Astrocyte of the spinal cord (primary cell): ENCODE measurements around the gene DESI1.

Experiments
- DNase-seq: peaks from one replicate; pipeline ENCODE4 v3.0.0; 2011; ENCODE audit warnings: low read depth, low spot score
- H3K4me3 ChIP-seq: 2 replicates; pipeline ENCODE4 v1.5.1; 2011; ENCODE audit warnings: low read depth, mild to moderate bottlenecking, low read length, moderate library complexity
- CTCF ChIP-seq: IDR thresholded peaks from 2 replicates; pipeline ENCODE4 v1.5.1; 2012; ENCODE audit warnings: low read depth, mild to moderate bottlenecking, low read length, inconsistent platforms
- in situ Hi-C: cut with HindIII; loops from 2 replicates; pipeline ENCODE4 v1.10.0; 2017; ENCODE audit warnings: low sequenced_read_pairs

DESI1 gene

GRCh38 chr22:41660416-41660815 is 39.6 kb upstream of the DESI1 start:
- in situ Hi-C loops: no loop called here
- no peak overlapping the region for H3K4me3 ChIP-seq
- DNase-seq: no peak
- no peak for TF ChIP-seq CTCF

DNA sequence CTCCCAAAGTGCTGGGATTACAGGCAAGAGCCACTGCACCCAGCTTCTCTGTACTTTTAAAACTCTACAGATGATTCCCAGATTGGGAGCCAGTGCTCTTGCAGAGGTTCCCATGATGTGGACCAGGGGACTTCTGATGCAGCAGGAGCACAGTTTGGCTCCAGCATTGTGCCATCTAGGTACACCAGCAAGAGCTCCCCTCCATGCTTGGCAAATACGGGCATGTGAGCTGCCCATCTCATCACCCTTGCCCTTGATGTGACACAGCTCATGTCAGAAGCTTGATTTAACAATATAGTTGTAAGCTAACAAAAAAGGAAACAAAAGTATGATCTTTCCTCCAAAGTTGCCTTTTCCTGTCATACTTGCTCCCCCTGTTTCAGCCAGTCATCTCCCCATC is 39.1 kb upstream of the DESI1 start:
- DNase-seq: no peak
- in situ Hi-C loops: no loop called here
- no peak for TF ChIP-seq CTCF
- H3K4me3 ChIP-seq: no peak overlapping the region

DNA sequence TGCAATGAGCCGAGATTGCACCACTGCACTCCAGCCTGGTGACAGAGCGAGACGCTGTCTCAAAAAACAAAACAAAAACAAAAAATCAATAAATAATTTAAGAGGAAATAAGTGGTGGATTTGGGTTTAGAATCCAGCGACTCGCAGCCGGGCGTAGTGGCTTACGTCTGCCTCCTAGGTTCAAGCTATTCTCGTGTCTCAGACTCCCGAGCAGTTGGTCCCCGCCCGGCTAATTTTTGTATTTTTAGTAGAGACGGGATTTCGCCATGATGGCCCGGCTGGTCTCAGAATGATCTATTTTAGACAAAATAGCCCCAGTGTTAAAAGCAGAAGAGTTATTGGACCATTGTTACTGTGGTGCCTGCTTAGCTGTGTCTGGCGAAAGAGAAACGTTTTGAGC is 38.0 kb upstream of the DESI1 start:
- TF ChIP-seq CTCF: no peak

DNA sequence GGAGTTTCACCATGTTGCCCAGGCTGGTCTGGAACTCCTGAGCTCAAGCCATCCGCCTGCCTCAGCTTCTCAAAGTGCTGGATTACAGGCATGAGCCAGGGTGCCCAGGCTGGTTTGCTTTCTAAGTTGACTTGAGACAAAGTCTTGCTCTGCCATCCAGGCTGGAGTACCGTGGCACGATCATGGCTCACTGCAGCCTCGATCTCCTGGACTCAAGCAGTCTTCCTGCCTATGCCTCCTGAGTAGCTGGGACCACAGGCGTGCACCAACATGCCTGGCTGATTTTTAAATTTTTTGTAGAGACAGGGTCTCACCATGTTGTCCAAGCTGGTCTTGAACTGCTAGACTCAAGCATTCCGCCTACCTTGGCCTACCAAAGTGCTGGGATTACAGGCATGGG is 36.9 kb upstream of the DESI1 start:
- in situ Hi-C loops: no loop called here
- no peak for TF ChIP-seq CTCF

More for the DNA sequence above, 38.0 kb upstream of the DESI1 start:
- H3K4me3 ChIP-seq: no peak overlapping the region
- no peak for DNase-seq
- in situ Hi-C loops: no loop called here

GRCh38 chr22:41656556-41656955 is 35.7 kb upstream of the DESI1 start:
- in situ Hi-C loops: no loop called here
- no peak for TF ChIP-seq CTCF
- DNase-seq: no peak

More for the DNA sequence above, 36.9 kb upstream of the DESI1 start:
- no peak overlapping the region for H3K4me3 ChIP-seq
- DNase-seq: no peak

GRCh38 chr22:41654322-41654721 is 33.5 kb upstream of the DESI1 start:
- DNase-seq: no peak
- in situ Hi-C loops: no loop called here
- H3K4me3 ChIP-seq: no peak overlapping the region
- no peak for TF ChIP-seq CTCF

More at GRCh38 chr22:41656556-41656955, 35.7 kb upstream of the DESI1 start:
- H3K4me3 ChIP-seq: no peak overlapping the region

- in situ Hi-C loops: no loop called here
- no peak for TF ChIP-seq CTCF
- H3K4me3 ChIP-seq: no peak overlapping the region
- no peak for DNase-seq
Observed at GRCh38 chr22:41650821-41651220, 30.0 kb upstream of the DESI1 start.
